ENCODE results near the gene RNPC3. TPM values are rescaled to one million over a fixed set of nuclear protein-coding genes. Genes with fewer than 3 reads are reported as not detected.

Gene RNPC3
- total and polyA plus RNA-seq, 9 of the 15 experiments (the other 6 are each of a cell fraction or from before 2014, with no cell fraction given) = 5.4 to 31.4 (median 17.1) TPM

DNA sequence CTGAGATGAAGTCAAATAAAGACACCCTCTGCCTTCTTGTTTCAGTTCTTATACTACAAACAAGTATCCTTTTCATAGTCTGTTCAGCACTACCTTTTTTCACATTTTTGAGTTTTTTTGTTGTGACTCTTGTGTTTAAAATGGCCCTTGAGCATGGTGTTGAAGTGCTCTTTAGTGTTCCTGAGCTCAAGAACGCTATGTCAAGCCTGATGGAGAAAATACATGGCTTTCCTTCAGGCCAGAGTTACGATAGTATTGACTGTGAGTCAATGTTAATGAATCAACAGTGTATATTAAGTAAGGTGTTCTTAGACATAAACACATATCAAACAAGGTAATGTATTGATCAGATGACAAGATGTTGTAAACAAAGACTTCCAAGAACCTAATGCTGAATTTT is 12.7 kb downstream of the RNPC3 start:
- Histone ChIP-seq H2AFZ (ENCODE audit: low read depth, low read length) (no peak overlapping the region), H3K36me3 (ENCODE audit: control insufficient read depth, insufficient read depth, low read length) (peaks cover 83% of the 10 kb centered on the region), H3K4me3 (no peak overlapping the region), H3K9me3 (replicated peaks; ENCODE audit: control insufficient read depth, insufficient read depth, low read depth, low read length) (no peaks in the 10 kb centered on the region), H3K4me1 (replicated peaks in 1 of 2; ENCODE audit: control insufficient read depth in 2 of 2, insufficient read depth in 2 of 2, low read length in 2 of 2) (no peaks in the 10 kb centered on the region), H3K79me2 (ENCODE audit: control insufficient read depth, insufficient read depth, low read length) (peaks cover 9% of the 10 kb centered on the region; the same call in 2 of the 3 replicates), H3K27me3 (ENCODE audit: control insufficient read depth in 2 of 2, insufficient read depth in 2 of 2, low read length in 2 of 2) (no peaks in the 10 kb centered on the region), H3K9me1 (ENCODE audit: control insufficient read depth, insufficient read depth, low read length) (no peaks in the 10 kb centered on the region), H3K9ac (ENCODE audit: insufficient read depth in 1 of 2, low read depth in 2 of 2, low read length in 2 of 2) (no peak overlapping the region), H3K4me2 (ENCODE audit: insufficient read depth, low read length) (no peak overlapping the region), H4K20me1 (replicated peaks; ENCODE audit: control insufficient read depth, insufficient read depth, low read length) (no peaks in the 10 kb centered on the region), H3K27ac (ENCODE audit: extremely low read depth, low read depth, low read length) (no peak overlapping the region)
- intact Hi-C loops (cut with micrococcal nuclease) = no loop called here
- no peak for TF ChIP-seq OTX1 (CRISPR knock-in tag; IDR thresholded peaks at IDR 0.05)
- no peak for TF ChIP-seq POLR2B (IDR thresholded peaks at IDR 0.05; ENCODE audit: low read depth, partially characterized antibody)
- BruUV-seq (replicated peaks) = no TSS peak
- CTCF ChIA-PET (ENCODE audit: low intra/inter-chr PET ratio) = no interaction called here
- WGBS (ENCODE audit: insufficient coverage, low coverage, missing lambda C conversion rate) = 100% methylated on average over 2 of the region's 2 CpGs
- DNase-seq (ENCODE audit: extremely low read depth in 1 of 4, low spot score in 3 of 4) (no peak), ATAC-seq (no peak), FAIRE-seq (no peak)
- in situ Hi-C loops (cut with MboI) = no loop called here
- POLR2A ChIA-PET = interaction anchor here (1.5 kb wide), 1 partner anchor 10 kb away, joined by 3 read pairs; no protein-coding TSS in a partner anchor

DNA sequence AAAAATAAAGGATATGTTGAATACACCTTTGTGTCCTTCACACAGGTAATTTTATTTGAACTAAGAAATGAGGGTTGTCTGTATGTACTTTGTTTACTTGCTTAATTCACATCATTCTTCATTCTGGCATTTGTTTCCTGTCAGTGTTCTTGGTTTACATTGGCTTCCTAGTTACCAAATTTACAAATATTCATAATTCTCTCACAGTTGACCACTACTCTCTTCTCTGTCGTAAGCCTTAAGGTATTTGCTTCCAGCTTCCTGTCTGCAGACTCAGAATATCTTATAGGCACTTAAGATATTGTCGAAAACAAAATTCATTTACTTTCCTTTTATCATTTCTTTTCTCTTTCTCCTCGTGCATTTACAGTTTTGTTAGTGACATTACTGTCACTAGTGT is 15.9 kb downstream of the RNPC3 start:
- in situ Hi-C loops (cut with MboI) (no loop called here), intact Hi-C loops (cut with micrococcal nuclease) (no loop called here)
- Histone ChIP-seq H3K9ac (ENCODE audit: insufficient read depth in 1 of 2, low read depth in 2 of 2, low read length in 2 of 2) (no peak overlapping the region), H3K4me1 (replicated peaks in 1 of 2; ENCODE audit: control insufficient read depth in 2 of 2, insufficient read depth in 2 of 2, low read length in 2 of 2) (no peaks in the 10 kb centered on the region), H2AFZ (ENCODE audit: low read depth, low read length) (no peak overlapping the region), H3K4me2 (ENCODE audit: insufficient read depth, low read length) (no peak overlapping the region), H3K79me2 (ENCODE audit: control insufficient read depth, insufficient read depth, low read length) (no peaks in the 10 kb centered on the region), H3K4me3 (no peak overlapping the region), H3K9me1 (ENCODE audit: control insufficient read depth, insufficient read depth, low read length) (no peaks in the 10 kb centered on the region), H4K20me1 (replicated peaks; ENCODE audit: control insufficient read depth, insufficient read depth, low read length) (no peaks in the 10 kb centered on the region), H3K27me3 (ENCODE audit: control insufficient read depth in 2 of 2, insufficient read depth in 2 of 2, low read length in 2 of 2) (no peaks in the 10 kb centered on the region), H3K27ac (ENCODE audit: extremely low read depth, low read depth, low read length) (no peak overlapping the region), H3K9me3 (replicated peaks; ENCODE audit: control insufficient read depth, insufficient read depth, low read depth, low read length) (no peaks in the 10 kb centered on the region), H3K36me3 (ENCODE audit: control insufficient read depth, insufficient read depth, low read length) (peaks cover 81% of the 10 kb centered on the region)
- 98% methylated on average over 3 of the region's 3 CpGs for WGBS (ENCODE audit: insufficient coverage, low coverage, missing lambda C conversion rate)
- ChIA-PET POLR2A (interaction anchor here (0.9 kb wide), 1 partner anchor 15 kb away, joined by 3 read pairs; no protein-coding TSS in a partner anchor), CTCF (ENCODE audit: low intra/inter-chr PET ratio) (no interaction called here)
- BruUV-seq (replicated peaks) = no TSS peak
- FAIRE-seq = no peak
- no peak for DNase-seq (ENCODE audit: extremely low read depth in 1 of 4, low spot score in 3 of 4)
- ATAC-seq = no peak
- TF ChIP-seq, protein P1, sequence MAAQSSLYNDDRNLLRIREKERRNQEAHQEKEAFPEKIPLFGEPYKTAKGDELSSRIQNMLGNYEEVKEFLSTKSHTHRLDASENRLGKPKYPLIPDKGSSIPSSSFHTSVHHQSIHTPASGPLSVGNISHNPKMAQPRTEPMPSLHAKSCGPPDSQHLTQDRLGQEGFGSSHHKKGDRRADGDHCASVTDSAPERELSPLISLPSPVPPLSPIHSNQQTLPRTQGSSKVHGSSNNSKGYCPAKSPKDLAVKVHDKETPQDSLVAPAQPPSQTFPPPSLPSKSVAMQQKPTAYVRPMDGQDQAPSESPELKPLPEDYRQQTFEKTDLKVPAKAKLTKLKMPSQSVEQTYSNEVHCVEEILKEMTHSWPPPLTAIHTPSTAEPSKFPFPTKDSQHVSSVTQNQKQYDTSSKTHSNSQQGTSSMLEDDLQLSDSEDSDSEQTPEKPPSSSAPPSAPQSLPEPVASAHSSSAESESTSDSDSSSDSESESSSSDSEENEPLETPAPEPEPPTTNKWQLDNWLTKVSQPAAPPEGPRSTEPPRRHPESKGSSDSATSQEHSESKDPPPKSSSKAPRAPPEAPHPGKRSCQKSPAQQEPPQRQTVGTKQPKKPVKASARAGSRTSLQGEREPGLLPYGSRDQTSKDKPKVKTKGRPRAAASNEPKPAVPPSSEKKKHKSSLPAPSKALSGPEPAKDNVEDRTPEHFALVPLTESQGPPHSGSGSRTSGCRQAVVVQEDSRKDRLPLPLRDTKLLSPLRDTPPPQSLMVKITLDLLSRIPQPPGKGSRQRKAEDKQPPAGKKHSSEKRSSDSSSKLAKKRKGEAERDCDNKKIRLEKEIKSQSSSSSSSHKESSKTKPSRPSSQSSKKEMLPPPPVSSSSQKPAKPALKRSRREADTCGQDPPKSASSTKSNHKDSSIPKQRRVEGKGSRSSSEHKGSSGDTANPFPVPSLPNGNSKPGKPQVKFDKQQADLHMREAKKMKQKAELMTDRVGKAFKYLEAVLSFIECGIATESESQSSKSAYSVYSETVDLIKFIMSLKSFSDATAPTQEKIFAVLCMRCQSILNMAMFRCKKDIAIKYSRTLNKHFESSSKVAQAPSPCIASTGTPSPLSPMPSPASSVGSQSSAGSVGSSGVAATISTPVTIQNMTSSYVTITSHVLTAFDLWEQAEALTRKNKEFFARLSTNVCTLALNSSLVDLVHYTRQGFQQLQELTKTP (IDR thresholded peaks at IDR 0.05; ENCODE audit: low read depth in 1 of 2, partially characterized antibody in 2 of 2) = no peak
- no peak for TF ChIP-seq CTBP1 (IDR thresholded peaks at IDR 0.05; ENCODE audit: borderline replicate concordance)
- TF ChIP-seq SRSF3 (IDR thresholded peaks at IDR 0.05; ENCODE audit: insufficient read depth, low read length) = no peak
- no peak for TF ChIP-seq MEF2A (IDR thresholded peaks at IDR 0.05; ENCODE audit: control insufficient read depth, low read depth, low read length)
- no peak for TF ChIP-seq NCOA4 (IDR thresholded peaks at IDR 0.05; ENCODE audit: partially characterized antibody)
- TF ChIP-seq YBX1 (IDR thresholded peaks at IDR 0.05) = no peak
- TF ChIP-seq ZNF354B (CRISPR knock-in tag; IDR thresholded peaks at IDR 0.05) = no peak
- TF ChIP-seq ZBTB7A (IDR thresholded peaks at IDR 0.05; ENCODE audit: borderline replicate concordance, control insufficient read depth, low read depth, low read length) = no peak
- no peak for TF ChIP-seq SMARCA4 (IDR thresholded peaks at IDR 0.05)
- TF ChIP-seq, protein P2, sequence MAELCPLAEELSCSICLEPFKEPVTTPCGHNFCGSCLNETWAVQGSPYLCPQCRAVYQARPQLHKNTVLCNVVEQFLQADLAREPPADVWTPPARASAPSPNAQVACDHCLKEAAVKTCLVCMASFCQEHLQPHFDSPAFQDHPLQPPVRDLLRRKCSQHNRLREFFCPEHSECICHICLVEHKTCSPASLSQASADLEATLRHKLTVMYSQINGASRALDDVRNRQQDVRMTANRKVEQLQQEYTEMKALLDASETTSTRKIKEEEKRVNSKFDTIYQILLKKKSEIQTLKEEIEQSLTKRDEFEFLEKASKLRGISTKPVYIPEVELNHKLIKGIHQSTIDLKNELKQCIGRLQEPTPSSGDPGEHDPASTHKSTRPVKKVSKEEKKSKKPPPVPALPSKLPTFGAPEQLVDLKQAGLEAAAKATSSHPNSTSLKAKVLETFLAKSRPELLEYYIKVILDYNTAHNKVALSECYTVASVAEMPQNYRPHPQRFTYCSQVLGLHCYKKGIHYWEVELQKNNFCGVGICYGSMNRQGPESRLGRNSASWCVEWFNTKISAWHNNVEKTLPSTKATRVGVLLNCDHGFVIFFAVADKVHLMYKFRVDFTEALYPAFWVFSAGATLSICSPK (IDR thresholded peaks at IDR 0.05; ENCODE audit: borderline replicate concordance) = no peak
